HepG2 (cell line): ENCODE data around the gene MRPL9. TPM values are rescaled to one million over a fixed set of nuclear protein-coding genes. Genes with fewer than 3 reads are reported as not detected.

Source experiments
- AFF4 ChIP-seq: sonication (generic); formaldehyde crosslinking; IDR thresholded peaks from 2 replicates; pipeline ENCODE4 v1.4.0; 2020; ENCODE audit warnings: missing genetic modification reagents
- EED ChIP-seq: sonication (generic); formaldehyde crosslinking; IDR thresholded peaks from 2 replicates; pipeline ENCODE4 v1.5.0; 2020; ENCODE audit warnings: mild to moderate bottlenecking, missing genetic modification reagents
- FIP1L1 ChIP-seq: fragments of 200-400 bp; formaldehyde crosslinking; IDR thresholded peaks from 2 replicates; pipeline ENCODE4 v1.6.1; 2018; ENCODE audit warnings: low read depth, mild to moderate bottlenecking, low read length, moderate library complexity, borderline replicate concordance; ENCODE audit not compliant: insufficient read depth
- FOSL2 ChIP-seq: sonication (generic); formaldehyde crosslinking; IDR thresholded peaks from 2 replicates; pipeline ENCODE4 v1.4.0; 2020; ENCODE audit warnings: missing genetic modification reagents
- FOXA3 ChIP-seq: IDR thresholded peaks from 2 replicates; pipeline ENCODE4 v1.6.1; 2016; ENCODE audit warnings: missing genetic modification reagents, missing compliant biosample characterization
- FOXP1 ChIP-seq, 2 experiments: fragments of 450-650 bp in 1 of 2; IDR thresholded peaks; 2 replicates each; pipeline ENCODE4 v1.6.1; 2017 to 2018; ENCODE audit warnings: antibody characterized with exemption in 1 of 2
- HOXA5 ChIP-seq: sonication (generic); formaldehyde crosslinking; IDR thresholded peaks from 2 replicates; pipeline ENCODE4 v1.4.0; 2020; ENCODE audit warnings: missing genetic modification reagents
- MED1 ChIP-seq: sonication (generic); formaldehyde crosslinking; IDR thresholded peaks from 2 replicates; pipeline ENCODE4 v1.4.0; 2020; ENCODE audit warnings: missing genetic modification reagents
- MTA1 ChIP-seq: sonication (generic); formaldehyde crosslinking; IDR thresholded peaks from 2 replicates; pipeline ENCODE4 v1.4.0; 2020; ENCODE audit warnings: missing genetic modification reagents, mild to moderate bottlenecking, borderline replicate concordance
- PHF5A ChIP-seq: IDR thresholded peaks from one replicate; pipeline ENCODE4 v1.6.1; 2018; ENCODE audit warnings: low read depth, missing genetic modification reagents; ENCODE audit not compliant: unreplicated experiment
- PRMT3 ChIP-seq: sonication (generic); formaldehyde crosslinking; IDR thresholded peaks from 2 replicates; pipeline ENCODE4 v1.8.1; 2022; ENCODE audit warnings: low read depth, mild to moderate bottlenecking, moderate library complexity, missing genetic modification reagents, borderline replicate concordance
- PRPF4 ChIP-seq: fragments of 200-400 bp; formaldehyde crosslinking; IDR thresholded peaks from 2 replicates; pipeline ENCODE4 v1.6.1; 2016; ENCODE audit warnings: low read length, low read depth; ENCODE audit not compliant: poor library complexity, severe bottlenecking
- TBP ChIP-seq: sonication (generic); formaldehyde crosslinking; IDR thresholded peaks from 2 replicates; pipeline ENCODE4 v1.5.0; 2020; ENCODE audit warnings: missing genetic modification reagents
- ZMYM3 ChIP-seq: sonication (generic); formaldehyde crosslinking; IDR thresholded peaks from 2 replicates; pipeline ENCODE4 v1.5.1; 2020; ENCODE audit warnings: mild to moderate bottlenecking, missing genetic modification reagents
- ZNF451 ChIP-seq: sonication (generic); formaldehyde crosslinking; IDR thresholded peaks from 2 replicates; pipeline ENCODE4 v1.5.0; 2020; ENCODE audit warnings: mild to moderate bottlenecking, missing genetic modification reagents
- ZNF629 ChIP-seq: sonication (generic); formaldehyde crosslinking; conservative IDR thresholded peaks from 2 replicates; pipeline ENCODE4 v1.5.0; 2020; ENCODE audit warnings: missing genetic modification reagents
- ZNF816 ChIP-seq: sonication (generic); formaldehyde crosslinking; IDR thresholded peaks from 2 replicates; pipeline ENCODE4 v1.8.0; 2022; ENCODE audit warnings: missing genetic modification reagents, mild to moderate bottlenecking, borderline replicate concordance
- polyA plus RNA-seq, 8 experiments: library from polyadenylated mRNA; depleted of rRNA in 3 of 8; stranded (reverse) in 7 of 8; unstranded in 1 of 8; fragments of >200 nt; fragmentation: Illumina TruSeq in 4 of 8; extraction: Trizol in 4 of 8; gene quantifications; 2 replicates each; pipeline versions ENCODE4 v1.2.1 to v1.2.3, GENCODE V29; 2011 to 2016; ENCODE audit warnings: low read depth in 4 of 8, missing spikeins in 1 of 8, mixed read lengths in 1 of 8; ENCODE audit not compliant: insufficient read depth in 1 of 8
- total RNA-seq, 5 experiments: library from RNA; depleted of rRNA; stranded (reverse); fragments of >200 nt; fragmentation: Illumina TruSeq; extraction: Trizol; gene quantifications; 2 replicates each; pipeline ENCODE4 v1.2.3, GENCODE V29; 2016; ENCODE audit warnings: low read depth in 1 of 5
- TF ChIP-seq, protein P1 (sequence below): sonication (generic); formaldehyde crosslinking; IDR thresholded peaks from 2 replicates; pipeline ENCODE4 v1.4.0; 2020; ENCODE audit warnings: missing genetic modification reagents, borderline replicate concordance
- TF ChIP-seq, protein P2 (sequence below): sonication (generic); formaldehyde crosslinking; IDR thresholded peaks from 2 replicates; pipeline ENCODE4 v1.4.0; 2020; ENCODE audit warnings: mild to moderate bottlenecking, low read depth, missing genetic modification reagents
- TF ChIP-seq, protein P3 (sequence below): sonication (generic); formaldehyde crosslinking; conservative IDR thresholded peaks from 2 replicates; pipeline ENCODE4 v1.4.0; 2020; ENCODE audit warnings: mild to moderate bottlenecking, missing genetic modification reagents, moderate library complexity

MRPL9 gene
- total and polyA plus RNA-seq, 2 of the 13 experiments (the other 11 are each of a cell fraction or from before 2014, with no cell fraction given), result 72.1 to 107 TPM

- TF ChIP-seq FOSL2 (CRISPR knock-in tag) (no peak), FOXP1 (IDR thresholded peaks at IDR 0.05) (no peak), FOXP1 (CRISPR knock-in tag; IDR thresholded peaks at IDR 0.05) (peak; percentile 75; the same call in 1 of the 2 replicates), PRPF4 (no peak), PHF5A (CRISPR knock-in tag) (no peak), HOXA5 (CRISPR knock-in tag) (0 out of 2 replicates have a peak, but pooled peaks have one; percentile 27), ZMYM3 (CRISPR knock-in tag) (no peak), AFF4 (no peak), ZNF629 (CRISPR knock-in tag) (no peak), MTA1 (CRISPR knock-in tag) (peak; percentile 23; the same call in 1 of the 2 replicates), EED (CRISPR knock-in tag) (no peak), FOXA3 (CRISPR knock-in tag) (peak; percentile 33; the same call in 1 of the 2 replicates), TBP (CRISPR knock-in tag) (no peak), ZNF451 (CRISPR knock-in tag) (no peak), ZNF816 (CRISPR knock-in tag) (no peak), PRMT3 (CRISPR knock-in tag) (no peak), FIP1L1 (no peak), MED1 (CRISPR knock-in tag) (no peak; the same call in 1 of the 2 replicates)
- TF ChIP-seq, protein P1, sequence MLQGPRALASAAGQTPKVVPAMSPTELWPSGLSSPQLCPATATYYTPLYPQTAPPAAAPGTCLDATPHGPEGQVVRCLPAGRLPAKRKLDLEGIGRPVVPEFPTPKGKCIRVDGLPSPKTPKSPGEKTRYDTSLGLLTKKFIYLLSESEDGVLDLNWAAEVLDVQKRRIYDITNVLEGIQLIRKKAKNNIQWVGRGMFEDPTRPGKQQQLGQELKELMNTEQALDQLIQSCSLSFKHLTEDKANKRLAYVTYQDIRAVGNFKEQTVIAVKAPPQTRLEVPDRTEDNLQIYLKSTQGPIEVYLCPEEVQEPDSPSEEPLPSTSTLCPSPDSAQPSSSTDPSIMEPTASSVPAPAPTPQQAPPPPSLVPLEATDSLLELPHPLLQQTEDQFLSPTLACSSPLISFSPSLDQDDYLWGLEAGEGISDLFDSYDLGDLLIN (CRISPR knock-in tag), result no peak
- TF ChIP-seq, protein P2, sequence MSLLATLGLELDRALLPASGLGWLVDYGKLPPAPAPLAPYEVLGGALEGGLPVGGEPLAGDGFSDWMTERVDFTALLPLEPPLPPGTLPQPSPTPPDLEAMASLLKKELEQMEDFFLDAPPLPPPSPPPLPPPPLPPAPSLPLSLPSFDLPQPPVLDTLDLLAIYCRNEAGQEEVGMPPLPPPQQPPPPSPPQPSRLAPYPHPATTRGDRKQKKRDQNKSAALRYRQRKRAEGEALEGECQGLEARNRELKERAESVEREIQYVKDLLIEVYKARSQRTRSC, result no peak
- TF ChIP-seq, protein P3, sequence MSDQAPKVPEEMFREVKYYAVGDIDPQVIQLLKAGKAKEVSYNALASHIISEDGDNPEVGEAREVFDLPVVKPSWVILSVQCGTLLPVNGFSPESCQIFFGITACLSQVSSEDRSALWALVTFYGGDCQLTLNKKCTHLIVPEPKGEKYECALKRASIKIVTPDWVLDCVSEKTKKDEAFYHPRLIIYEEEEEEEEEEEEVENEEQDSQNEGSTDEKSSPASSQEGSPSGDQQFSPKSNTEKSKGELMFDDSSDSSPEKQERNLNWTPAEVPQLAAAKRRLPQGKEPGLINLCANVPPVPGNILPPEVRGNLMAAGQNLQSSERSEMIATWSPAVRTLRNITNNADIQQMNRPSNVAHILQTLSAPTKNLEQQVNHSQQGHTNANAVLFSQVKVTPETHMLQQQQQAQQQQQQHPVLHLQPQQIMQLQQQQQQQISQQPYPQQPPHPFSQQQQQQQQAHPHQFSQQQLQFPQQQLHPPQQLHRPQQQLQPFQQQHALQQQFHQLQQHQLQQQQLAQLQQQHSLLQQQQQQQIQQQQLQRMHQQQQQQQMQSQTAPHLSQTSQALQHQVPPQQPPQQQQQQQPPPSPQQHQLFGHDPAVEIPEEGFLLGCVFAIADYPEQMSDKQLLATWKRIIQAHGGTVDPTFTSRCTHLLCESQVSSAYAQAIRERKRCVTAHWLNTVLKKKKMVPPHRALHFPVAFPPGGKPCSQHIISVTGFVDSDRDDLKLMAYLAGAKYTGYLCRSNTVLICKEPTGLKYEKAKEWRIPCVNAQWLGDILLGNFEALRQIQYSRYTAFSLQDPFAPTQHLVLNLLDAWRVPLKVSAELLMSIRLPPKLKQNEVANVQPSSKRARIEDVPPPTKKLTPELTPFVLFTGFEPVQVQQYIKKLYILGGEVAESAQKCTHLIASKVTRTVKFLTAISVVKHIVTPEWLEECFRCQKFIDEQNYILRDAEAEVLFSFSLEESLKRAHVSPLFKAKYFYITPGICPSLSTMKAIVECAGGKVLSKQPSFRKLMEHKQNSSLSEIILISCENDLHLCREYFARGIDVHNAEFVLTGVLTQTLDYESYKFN (CRISPR knock-in tag), result peak; percentile 50; the same call in 1 of the 2 replicates
Measured at GRCh38 chr1:151729157-151729965, 33.9 kb downstream of the MRPL9 start (continued).
